Stimulated activated CD4-positive, alpha-beta T cell treated with anti-CD3 and anti-CD28 coated beads, Interleukin-12 subunit alpha, Interleukin-12 subunit beta, amount 100 ng/mL, for 4 hours (primary cell): ENCODE data around the gene PEAR1.

ENCODE experiments used
- DNase-seq: peaks from one replicate; pipeline ENCODE4 v3.0.0-alpha.2; 2020

The PEAR1 gene

GRCh38 chr1:156942176-156942575 lies 48.7 kb downstream of the PEAR1 start:
- no peak for DNase-seq

- no peak for DNase-seq
Observed at GRCh38 chr1:156942576-156942975, 49.1 kb downstream of the PEAR1 start.

- no peak for DNase-seq
Observed at GRCh38 chr1:156943756-156944155, 50.2 kb downstream of the PEAR1 start.

DNA sequence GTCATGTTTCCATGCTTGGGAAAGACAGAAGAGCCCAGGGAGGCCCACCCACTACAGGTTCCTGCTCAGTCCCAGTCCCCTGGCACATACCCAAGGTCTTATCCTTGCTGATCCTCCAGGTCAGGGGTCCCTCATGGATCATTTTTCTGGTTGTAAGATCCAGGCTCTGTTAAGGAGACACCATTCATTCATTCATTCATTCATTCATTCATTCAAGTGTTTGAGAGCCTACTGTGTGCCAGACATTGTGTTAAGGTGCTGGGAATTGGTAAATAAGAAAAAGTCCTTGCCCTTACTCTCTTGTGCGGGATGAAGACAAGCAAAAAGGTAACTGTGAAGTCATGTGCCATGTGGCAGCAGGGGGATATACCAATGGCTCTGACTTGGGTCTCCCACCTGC lies 50.8 kb downstream of the PEAR1 start:
- DNase-seq, result no peak

GRCh38 chr1:156944848-156945247 lies 51.3 kb downstream of the PEAR1 start:
- no peak for DNase-seq

- DNase-seq, result no peak
Observed at GRCh38 chr1:156945881-156946661, 52.6 kb downstream of the PEAR1 start.

DNA sequence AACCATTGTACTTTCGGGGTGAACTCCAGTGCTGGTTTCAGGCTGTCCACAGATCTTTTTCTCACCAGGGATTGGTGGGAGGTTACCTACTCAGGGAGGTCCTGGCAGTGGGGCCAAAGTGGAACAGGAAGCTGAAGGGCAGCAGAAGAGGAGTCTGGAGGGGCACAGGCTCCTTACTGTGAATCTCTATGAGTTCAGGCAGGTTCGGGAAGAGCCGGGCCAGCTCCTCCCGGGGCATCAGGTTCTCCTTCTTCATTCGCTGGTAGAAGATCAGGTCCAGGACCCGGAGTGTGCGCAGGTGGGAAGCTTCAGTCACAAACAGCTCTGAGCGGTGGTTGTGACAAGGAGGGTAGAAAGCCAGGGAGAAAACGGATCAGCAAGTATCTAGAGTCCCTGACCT lies 53.6 kb downstream of the PEAR1 start:
- DNase-seq, result no peak

DNA sequence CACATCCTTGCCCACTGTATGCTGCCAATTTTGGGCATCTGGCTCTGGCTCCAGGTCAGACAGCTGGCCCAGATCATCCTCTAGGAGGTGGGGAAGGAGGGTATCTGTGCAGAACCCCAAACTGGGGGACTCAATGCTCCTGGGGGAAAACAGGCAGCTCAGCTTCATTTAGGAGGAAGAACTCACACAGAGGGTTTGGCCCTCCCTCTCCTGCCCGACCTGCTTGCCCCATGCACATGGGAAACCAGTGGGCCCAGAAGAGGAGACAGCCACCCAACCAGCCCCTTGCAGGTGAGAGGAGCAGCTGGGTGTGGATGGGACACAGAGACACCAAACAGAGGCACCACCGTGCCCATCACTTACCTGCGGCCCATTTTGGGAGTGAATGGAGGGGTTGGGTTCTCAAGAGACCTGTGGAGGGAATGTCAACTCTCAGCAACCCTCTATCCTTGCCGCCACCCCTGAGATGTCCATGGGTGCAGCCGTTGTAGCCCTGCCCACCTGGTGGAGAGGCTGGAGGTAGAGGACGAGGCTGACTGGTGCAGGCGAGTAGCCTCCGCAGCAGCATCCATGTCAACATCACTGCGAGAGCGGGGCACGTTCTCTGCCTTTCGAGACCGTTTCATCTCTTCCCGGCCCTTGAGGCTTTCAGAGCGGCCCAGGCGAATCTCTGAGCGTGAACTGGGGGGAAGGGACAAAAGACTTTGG lies 54.5 kb downstream of the PEAR1 start:
- no peak for DNase-seq

DNA sequence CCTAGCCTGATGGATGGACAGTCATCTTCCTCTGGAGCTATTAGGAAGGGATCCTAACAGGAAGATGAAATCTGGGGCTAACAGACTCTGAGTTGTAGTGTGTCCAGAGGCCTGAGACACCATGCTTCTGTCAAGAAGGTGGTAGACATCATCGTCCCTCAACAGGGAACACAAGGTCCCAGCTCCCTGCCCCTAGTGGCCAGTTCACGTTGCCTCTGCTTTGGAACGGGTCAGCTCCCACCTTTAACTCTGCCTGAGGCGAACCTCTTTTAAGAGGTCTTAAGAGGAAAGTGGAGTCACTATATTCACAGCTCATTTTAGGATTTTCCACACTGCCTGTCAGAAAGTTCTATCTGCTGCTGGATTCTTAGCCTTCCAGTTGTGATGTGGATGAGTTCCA lies 55.2 kb downstream of the PEAR1 start:
- no peak for DNase-seq

DNA sequence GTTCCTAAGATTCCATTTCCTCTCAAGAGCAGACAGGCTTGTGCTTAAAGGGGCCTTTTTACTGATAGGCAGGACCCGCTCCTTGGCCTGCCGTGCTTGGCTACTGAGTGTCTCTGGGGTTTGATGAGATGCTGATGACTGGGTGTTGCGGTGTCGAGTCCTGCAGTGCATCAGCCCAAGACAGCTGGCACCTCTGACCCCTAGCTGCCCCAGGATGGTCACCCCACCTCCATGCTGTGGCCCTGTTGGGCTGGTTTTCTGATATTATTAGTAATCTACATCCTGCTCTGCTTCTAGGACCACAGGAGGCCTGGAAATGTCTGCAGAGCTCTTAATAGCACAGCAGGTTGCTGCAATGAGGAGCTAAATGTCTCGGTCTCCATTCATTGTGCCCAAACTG lies 55.6 kb downstream of the PEAR1 start:
- no peak for DNase-seq

- no peak for DNase-seq
Observed at GRCh38 chr1:156951371-156951770, 57.9 kb downstream of the PEAR1 start.

DNA sequence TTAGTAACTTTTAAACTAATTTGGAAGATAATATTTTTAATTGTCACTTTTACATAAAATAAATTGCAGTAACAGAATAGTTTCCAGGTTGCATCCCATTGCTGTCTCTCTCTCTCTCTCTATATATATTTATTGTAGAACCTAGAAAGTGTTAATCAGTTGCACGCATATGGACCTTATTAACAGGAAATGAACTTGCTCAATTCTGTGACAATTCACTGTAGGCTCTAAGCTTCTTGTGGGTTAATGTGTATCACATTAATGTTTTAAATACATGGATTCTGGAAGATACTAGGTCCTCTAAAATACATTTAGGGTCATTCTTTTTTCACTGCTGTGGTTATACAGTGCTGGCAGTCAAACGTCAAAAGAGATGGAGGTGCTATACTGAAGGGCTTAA lies 60.1 kb downstream of the PEAR1 start:
- no peak for DNase-seq

GRCh38 chr1:156956333-156956732 lies 62.8 kb downstream of the PEAR1 start:
- no peak for DNase-seq

DNA sequence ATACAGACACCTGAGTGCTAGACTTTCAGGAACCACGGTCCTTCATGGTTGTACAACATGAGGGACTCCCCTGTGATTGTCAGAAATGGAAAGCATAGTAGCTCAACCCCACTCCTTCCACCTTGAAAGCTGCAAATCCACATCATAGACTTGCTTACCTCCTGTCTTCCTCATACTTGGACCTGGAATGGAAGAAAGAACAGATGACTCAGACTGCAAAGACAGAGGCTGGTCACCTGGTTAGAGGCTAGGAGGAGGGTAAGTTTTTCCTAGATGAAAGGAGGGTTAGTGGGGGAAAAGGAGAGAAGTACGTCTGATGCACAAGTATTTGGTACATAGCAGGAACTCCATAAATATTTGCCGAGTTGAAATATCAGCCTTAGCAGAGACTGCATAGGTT lies 64.1 kb downstream of the PEAR1 start:
- no peak for DNase-seq

DNA sequence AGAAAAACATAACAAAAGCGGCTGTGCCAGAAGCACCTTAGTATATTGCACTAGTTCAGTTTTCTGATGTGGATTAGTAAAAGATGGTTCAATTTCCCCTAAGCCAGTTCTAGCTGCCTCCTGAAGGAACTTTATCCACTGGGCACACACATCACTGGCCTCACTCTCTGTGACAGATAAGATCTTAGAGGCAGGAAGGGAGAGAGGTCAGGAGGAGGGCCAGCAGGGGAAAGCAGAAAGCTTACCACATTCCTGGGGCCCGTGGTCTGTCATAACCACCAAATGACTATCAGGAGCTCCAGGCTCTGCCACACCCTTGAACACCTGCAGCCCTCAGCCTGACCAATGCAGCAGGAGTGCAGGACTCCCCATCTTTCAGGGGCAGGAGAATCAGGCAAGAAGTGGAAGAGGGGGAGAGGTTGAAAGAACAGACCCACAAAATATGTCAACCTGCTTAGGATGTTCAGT lies 64.8 kb downstream of the PEAR1 start:
- no peak for DNase-seq

DNA sequence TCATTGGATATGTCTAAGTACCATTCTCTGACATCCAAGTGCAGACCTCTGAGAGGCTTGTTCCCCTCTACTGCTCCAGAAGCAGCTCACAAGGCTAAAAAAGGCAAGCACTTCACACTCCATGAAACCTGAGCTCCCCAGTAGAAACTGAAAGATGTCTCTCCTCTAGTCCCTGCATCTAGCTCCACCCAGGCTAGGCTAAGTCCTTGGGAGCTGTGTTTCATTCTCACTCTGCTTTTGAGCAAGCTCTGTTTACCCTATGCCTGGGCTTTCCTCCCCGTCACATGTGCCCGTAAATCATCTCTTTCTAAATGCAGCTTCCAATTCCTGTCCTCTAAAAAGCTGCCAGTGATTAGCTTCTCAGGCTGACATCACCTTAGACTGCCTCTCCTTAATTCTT lies 65.9 kb downstream of the PEAR1 start:
- DNase-seq, result no peak

DNA sequence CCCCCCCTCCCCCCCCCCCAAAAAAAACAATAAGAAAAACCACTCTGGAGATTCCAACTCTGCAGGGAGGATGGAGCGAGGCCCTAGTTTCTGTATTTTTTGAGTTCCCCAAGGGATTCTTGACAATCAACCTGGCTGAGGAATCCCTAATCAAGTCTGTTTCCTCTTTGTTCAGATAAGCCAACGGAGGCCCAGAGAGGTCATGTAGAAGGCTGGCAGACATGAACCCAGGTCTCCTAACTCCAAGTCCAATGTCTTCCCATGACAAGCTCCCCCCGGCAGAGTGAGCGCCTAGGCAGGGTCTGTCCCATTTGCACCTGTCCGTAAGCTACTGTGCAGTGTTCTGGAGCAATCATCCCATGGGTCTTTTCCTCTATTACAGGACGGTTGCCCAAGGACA lies 66.4 kb downstream of the PEAR1 start:
- no peak for DNase-seq

GRCh38 chr1:156961709-156962108 lies 68.2 kb downstream of the PEAR1 start:
- DNase-seq, result no peak

- DNase-seq, result peak; percentile 14
Observed at GRCh38 chr1:156963621-156964020, 70.1 kb downstream of the PEAR1 start.

DNA sequence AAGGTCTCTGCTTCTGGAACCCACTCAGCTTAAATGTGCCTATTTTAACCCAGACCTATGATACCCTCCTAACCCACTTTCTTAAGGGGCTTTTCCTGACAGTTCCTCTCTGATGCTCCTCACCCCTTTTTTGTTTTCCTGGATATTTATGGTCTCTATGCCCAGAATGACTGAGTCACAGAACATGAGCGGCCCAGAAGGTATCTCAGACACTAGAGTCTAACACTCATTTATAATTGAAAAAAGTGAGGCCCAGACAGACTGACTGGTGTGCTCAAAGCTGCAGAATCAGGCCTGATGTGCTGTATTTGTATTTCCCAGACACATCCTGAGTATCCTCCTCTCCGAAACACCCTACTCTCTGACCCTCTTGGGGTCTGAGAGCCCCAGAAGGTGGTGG lies 70.9 kb downstream of the PEAR1 start:
- no peak for DNase-seq
